Neutrophil (primary cell): ENCODE measurements around the gene GPT2.

ENCODE experiments used
- H3K27ac ChIP-seq: fragments of 200-600 bp; sonication (generic); 2 replicates; pipeline ENCODE4 v1.5.1; 2016; ENCODE audit warnings: mild to moderate bottlenecking, moderate library complexity
- H3K27me3 ChIP-seq: fragments of 200-600 bp; sonication (generic); 2 replicates; pipeline ENCODE4 v1.6.0; 2016; ENCODE audit warnings: mild to moderate bottlenecking
- H3K36me3 ChIP-seq: fragments of 200-600 bp; sonication (generic); 2 replicates; pipeline ENCODE4 v1.5.1; 2017
- H3K4me1 ChIP-seq, 2 experiments: fragments of 200-600 bp in 1 of 2; sonication (generic) in 1 of 2; 1 replicate in 1 of 2; 2 replicates in 1 of 2; pipeline versions ENCODE4 v1.5.1 to v1.6.1; 2013 to 2016; ENCODE audit warnings: low read depth in 1 of 2, low read length in 1 of 2, mild to moderate bottlenecking in 1 of 2, moderate library complexity in 1 of 2; ENCODE audit not compliant: control insufficient read depth in 1 of 2, insufficient read depth in 1 of 2
- H3K4me3 ChIP-seq, 2 experiments: fragments of 200-600 bp in 1 of 2; sonication (generic) in 1 of 2; 1 replicate in 1 of 2; 2 replicates in 1 of 2; pipeline ENCODE4 v1.5.1; 2013 to 2016; ENCODE audit warnings: low read depth in 1 of 2, low read length in 1 of 2, mild to moderate bottlenecking in 1 of 2, moderate library complexity in 1 of 2
- H3K9me3 ChIP-seq: fragments of 200-600 bp; sonication (generic); 2 replicates; pipeline ENCODE4 v1.5.1; 2016
- CTCF ChIP-seq: fragments of 200-600 bp; sonication (generic); IDR thresholded peaks from 2 replicates; pipeline ENCODE4 v1.5.1; 2016; ENCODE audit warnings: antibody characterized with exemption

Gene GPT2

GRCh38 chr16:46973207-46973995, 89.2 kb downstream of the GPT2 start, which contains the start of gene DNAJA2:
DNAJA2 (minus strand) TSS chr16:46973674; CDS start chr16:46973572, 102 bp downstream.
- peak within 1 kb of the TSS; percentile 74 to 80 for H3K4me3 ChIP-seq
- TF ChIP-seq CTCF = peak; percentile 41
- H3K9me3 ChIP-seq = no peaks in the 10 kb centered on the region
- H3K27ac ChIP-seq = peak within 1 kb of the TSS; percentile 94
- H3K36me3 ChIP-seq = peaks cover 18% of the 10 kb centered on the region
- H3K27me3 ChIP-seq = no peaks in the 10 kb centered on the region
- H3K4me1 ChIP-seq = peaks cover 21 to 23% of the 10 kb centered on the region in 2 experiments

DNA sequence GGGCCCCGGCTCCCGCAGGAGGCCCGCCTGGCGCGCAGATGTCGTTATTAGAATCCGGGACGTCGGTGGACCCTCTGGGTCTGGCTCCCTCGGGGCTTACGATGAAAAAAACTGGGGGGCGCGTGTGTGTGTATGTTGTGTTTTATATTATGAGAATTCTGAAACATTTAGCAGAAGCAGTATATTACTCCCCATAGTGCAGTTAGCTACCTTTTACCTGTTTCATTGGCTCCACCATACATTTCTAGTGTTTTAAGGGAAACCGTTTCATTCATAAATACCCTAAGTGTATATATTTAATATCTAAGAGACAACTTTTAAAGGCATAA, 89.8 kb downstream of the GPT2 start:
- peak overlapping the region; percentile 94 for H3K27ac ChIP-seq
- peaks cover 21 to 23% of the 10 kb centered on the region in 2 experiments for H3K4me1 ChIP-seq
- no peak for TF ChIP-seq CTCF
- H3K27me3 ChIP-seq = no peaks in the 10 kb centered on the region
- H3K4me3 ChIP-seq = peak overlapping the region; percentile 74 to 80
- peaks cover 13% of the 10 kb centered on the region for H3K36me3 ChIP-seq
- no peaks in the 10 kb centered on the region for H3K9me3 ChIP-seq

DNA sequence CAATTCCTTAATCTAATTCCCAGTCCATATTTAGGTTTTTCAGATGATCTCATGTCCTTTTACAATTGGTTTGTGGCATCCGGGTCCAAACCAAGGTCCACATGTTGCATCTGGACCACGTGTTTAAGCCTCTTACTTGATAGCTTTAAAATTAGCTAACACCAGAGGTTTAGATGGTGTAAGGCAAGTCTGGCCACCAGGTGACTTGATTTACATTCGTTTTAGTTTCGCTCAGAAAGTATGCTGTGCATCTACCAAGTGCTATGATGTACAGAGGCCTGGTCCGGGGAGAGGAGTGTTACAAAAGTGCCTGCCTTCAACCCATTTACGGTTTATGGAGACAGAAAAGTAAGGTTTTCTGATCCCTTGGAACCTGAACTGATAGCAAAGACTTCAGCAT, 90.2 kb downstream of the GPT2 start:
- Histone ChIP-seq H3K27ac (peak overlapping the region; percentile 94), H3K4me1 (peaks cover 21 to 23% of the 10 kb centered on the region in 2 experiments), H3K9me3 (no peaks in the 10 kb centered on the region), H3K27me3 (no peaks in the 10 kb centered on the region), H3K4me3 (peak overlapping the region; percentile 74 to 80), H3K36me3 (peaks cover 9% of the 10 kb centered on the region)
- TF ChIP-seq CTCF = no peak

DNA sequence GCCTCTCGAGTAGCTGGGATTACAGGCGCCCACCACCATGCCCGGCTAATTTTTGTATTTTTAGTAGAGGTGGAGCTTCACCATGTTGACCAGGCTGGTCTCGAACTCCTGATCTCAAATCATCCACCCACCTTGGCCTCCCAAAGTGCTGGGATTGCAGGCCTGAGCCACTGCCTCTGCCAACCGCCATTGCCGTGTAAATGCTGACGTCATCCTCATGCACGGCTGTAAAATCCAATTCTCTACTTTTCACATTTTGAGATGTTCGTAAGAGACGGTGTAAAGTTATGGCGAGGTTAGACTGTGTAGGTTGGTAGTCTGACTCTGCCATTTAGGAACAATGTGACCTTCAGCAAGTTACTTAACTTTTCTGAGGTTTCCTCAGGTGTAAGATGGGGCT, 91.0 kb downstream of the GPT2 start:
- no peaks in the 10 kb centered on the region for H3K9me3 ChIP-seq
- no peak overlapping the region for H3K4me3 ChIP-seq
- peaks cover 7% of the 10 kb centered on the region for H3K36me3 ChIP-seq
- peaks cover 21 to 23% of the 10 kb centered on the region in 2 experiments for H3K4me1 ChIP-seq
- no peak overlapping the region for H3K27ac ChIP-seq
- no peaks in the 10 kb centered on the region for H3K27me3 ChIP-seq
- no peak for TF ChIP-seq CTCF

GRCh38 chr16:46975908-46976470, 91.8 kb downstream of the GPT2 start:
- Histone ChIP-seq H3K4me1 (peaks cover 22 to 25% of the 10 kb centered on the region in 2 experiments), H3K36me3 (peaks cover 4% of the 10 kb centered on the region), H3K27me3 (no peaks in the 10 kb centered on the region), H3K27ac (no peak overlapping the region), H3K9me3 (no peaks in the 10 kb centered on the region), H3K4me3 (no peak overlapping the region)
- TF ChIP-seq CTCF = no peak
